Neural cell (in vitro differentiated cells): ENCODE data around the gene IFNGR2. TPM values are rescaled to one million over a fixed set of nuclear protein-coding genes. Genes with fewer than 3 reads are reported as not detected.
"Not testable (repeated sequence)": the region's sequence is repeated elsewhere in the genome, so short reads cannot be mapped to it uniquely, and the experiment has no call there.

Source experiments
- H2AFZ ChIP-seq: fragments of 200-600, 300-800 bp; sonication (generic), shearing (Covaris generic); 2 replicates; pipeline ENCODE4 v1.6.0; 2014; ENCODE audit warnings: low read depth, mild to moderate bottlenecking, antibody characterized with exemption, low read length, moderate library complexity
- H3F3A ChIP-seq: fragments of 200-600 bp; shearing (Covaris generic); 2 replicates; pipeline ENCODE4 v1.6.1; 2016; ENCODE audit warnings: mild to moderate bottlenecking, moderate library complexity, mixed read lengths, antibody characterized with exemption, low read length; ENCODE audit not compliant: insufficient read depth, poor library complexity, severe bottlenecking
- H3K27ac ChIP-seq: fragments of 200-600, 300-800 bp; sonication (generic), shearing (Covaris generic); 2 replicates; pipeline ENCODE4 v1.5.1; 2014; ENCODE audit warnings: mild to moderate bottlenecking, low read length, moderate library complexity
- H3K27me3 ChIP-seq: fragments of 300-800, 200-600 bp; sonication (generic), shearing (Covaris generic); 2 replicates; pipeline ENCODE4 v1.6.0; 2014; ENCODE audit warnings: mild to moderate bottlenecking, low read depth, low read length, moderate library complexity; ENCODE audit not compliant: insufficient read depth
- H3K36me3 ChIP-seq: fragments of 300-800, 200-600 bp; sonication (generic), shearing (Covaris generic); 2 replicates; pipeline ENCODE4 v1.5.1; 2014; ENCODE audit warnings: mild to moderate bottlenecking, antibody characterized with exemption, low read length, moderate library complexity; ENCODE audit not compliant: insufficient read depth
- H3K4me2 ChIP-seq: fragments of 300-800, 200-600 bp; sonication (generic), shearing (Covaris generic); 2 replicates; pipeline ENCODE4 v1.6.0; 2014; ENCODE audit warnings: mild to moderate bottlenecking, low read length
- H3K4me3 ChIP-seq: fragments of 300-800, 200-600 bp; sonication (generic), shearing (Covaris generic); 2 replicates; pipeline ENCODE4 v1.5.1; 2014; ENCODE audit warnings: mild to moderate bottlenecking, low read length, moderate library complexity
- H3K79me2 ChIP-seq: fragments of 200-600 bp; shearing (Covaris generic); replicated peaks from 2 replicates; pipeline ENCODE4 v1.6.0; 2014; ENCODE audit warnings: mild to moderate bottlenecking, low read length, moderate library complexity; ENCODE audit not compliant: insufficient read depth
- H3K9ac ChIP-seq: fragments of 300-800, 200-600 bp; sonication (generic), shearing (Covaris generic); 2 replicates; pipeline ENCODE4 v1.6.1; 2016; ENCODE audit warnings: mild to moderate bottlenecking, low read length, mixed read lengths
- H3K9me2 ChIP-seq: fragments of 200-600 bp; shearing (Covaris generic); 2 replicates; pipeline ENCODE4 v1.6.1; 2016; ENCODE audit warnings: mild to moderate bottlenecking, low read length, mixed read lengths; ENCODE audit not compliant: insufficient read depth
- H3K9me3 ChIP-seq: fragments of 200-600, 300-800 bp; sonication (generic), shearing (Covaris generic); 2 replicates; pipeline ENCODE4 v1.6.1; 2016; ENCODE audit warnings: mild to moderate bottlenecking, mixed run types, low read length, moderate library complexity, mixed read lengths
- H4K20me1 ChIP-seq: fragments of 200-600 bp; shearing (Covaris generic); 2 replicates; pipeline ENCODE4 v1.6.1; 2016; ENCODE audit warnings: mild to moderate bottlenecking, mixed run types; ENCODE audit not compliant: insufficient read depth
- EP300 ChIP-seq: fragments of 450-650 bp; conservative IDR thresholded peaks from 2 replicates; pipeline ENCODE4 v1.6.1; 2014; ENCODE audit warnings: antibody characterized with exemption, mild to moderate bottlenecking, moderate library complexity; ENCODE audit not compliant: poor library complexity, severe bottlenecking
- EZH2 ChIP-seq: fragments of 200-600, 300-800 bp; shearing (Covaris generic), sonication (generic); IDR thresholded peaks from 2 replicates; pipeline ENCODE4 v1.6.1; 2014; ENCODE audit warnings: antibody characterized with exemption, low read length, borderline replicate concordance, mild to moderate bottlenecking; ENCODE audit not compliant: insufficient read depth, poor library complexity, severe bottlenecking
- MXI1 ChIP-seq: fragments of 450-650 bp; conservative IDR thresholded peaks from 2 replicates; pipeline ENCODE4 v1.6.1; 2014; ENCODE audit warnings: antibody characterized with exemption, mild to moderate bottlenecking; ENCODE audit not compliant: poor library complexity, severe bottlenecking
- POLR2AphosphoS5 ChIP-seq: IDR thresholded peaks from 2 replicates; pipeline ENCODE4 v1.6.1; 2012
- RAD21 ChIP-seq: fragments of 450-650 bp; conservative IDR thresholded peaks from 2 replicates; pipeline ENCODE4 v1.6.1; 2014; ENCODE audit warnings: antibody characterized with exemption, mild to moderate bottlenecking, moderate library complexity
- REST ChIP-seq: IDR thresholded peaks from 2 replicates; pipeline ENCODE4 v1.6.1; 2012; ENCODE audit warnings: borderline replicate concordance
- SMC3 ChIP-seq: fragments of 450-650 bp; conservative IDR thresholded peaks from 2 replicates; pipeline ENCODE4 v1.6.1; 2014; ENCODE audit warnings: antibody characterized with exemption, mild to moderate bottlenecking, moderate library complexity; ENCODE audit not compliant: poor library complexity
- TAF1 ChIP-seq: IDR thresholded peaks from 2 replicates; pipeline ENCODE4 v1.6.1; 2012; ENCODE audit warnings: low read depth
- polyA plus RNA-seq: library from polyadenylated mRNA; depleted of rRNA; stranded (reverse); fragments of >200 nt; gene quantifications from 2 replicates; pipeline ENCODE4 v1.2.3, GENCODE V29; 2014
- TF ChIP-seq, protein P1 (sequence below): fragments of 450-650 bp; IDR thresholded peaks from 2 replicates; pipeline ENCODE4 v1.5.1; 2014; ENCODE audit warnings: antibody characterized with exemption, mild to moderate bottlenecking, moderate library complexity; ENCODE audit not compliant: poor library complexity, severe bottlenecking

The IFNGR2 gene
- polyA plus RNA-seq, 1 donor from 2014 or later: 57.2 TPM

DNA sequence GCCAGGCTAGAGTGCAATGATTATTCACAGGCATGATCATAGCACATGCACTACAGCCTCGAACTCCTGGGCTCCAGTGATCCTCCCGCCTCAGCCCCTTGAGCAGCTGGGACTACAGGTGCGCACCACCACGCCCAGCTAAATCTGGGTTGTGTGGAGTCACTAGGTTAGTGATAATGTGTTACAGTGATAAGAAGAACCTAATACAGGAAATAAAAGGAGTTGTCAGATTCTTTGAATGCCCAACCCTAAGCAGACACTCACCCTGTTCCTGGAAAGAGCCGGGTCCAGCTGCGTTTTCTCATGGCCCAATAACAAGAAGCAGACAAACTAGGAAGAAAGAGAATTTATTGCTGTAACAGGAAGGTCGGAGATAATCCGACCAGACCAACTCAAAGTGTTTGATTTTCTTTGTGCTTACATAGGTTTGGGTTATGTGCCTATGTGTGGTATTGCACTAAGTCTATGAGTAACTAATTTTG is 8.8 kb downstream of the IFNGR2 start:
- Histone ChIP-seq H2AFZ (no peak overlapping the region), H4K20me1 (no peaks in the 10 kb centered on the region), H3K27me3 (no peaks in the 10 kb centered on the region), H3K27ac (no peak overlapping the region), H3K9ac (no peak overlapping the region), H3K4me2 (no peak overlapping the region), H3K9me3 (no peaks in the 10 kb centered on the region), H3K79me2 (no peaks in the 10 kb centered on the region), H3K36me3 (no peaks in the 10 kb centered on the region), H3K4me3 (no peak overlapping the region), H3K9me2 (no peaks in the 10 kb centered on the region), H3F3A (no peaks in the 10 kb centered on the region)
- TF ChIP-seq, protein P1, sequence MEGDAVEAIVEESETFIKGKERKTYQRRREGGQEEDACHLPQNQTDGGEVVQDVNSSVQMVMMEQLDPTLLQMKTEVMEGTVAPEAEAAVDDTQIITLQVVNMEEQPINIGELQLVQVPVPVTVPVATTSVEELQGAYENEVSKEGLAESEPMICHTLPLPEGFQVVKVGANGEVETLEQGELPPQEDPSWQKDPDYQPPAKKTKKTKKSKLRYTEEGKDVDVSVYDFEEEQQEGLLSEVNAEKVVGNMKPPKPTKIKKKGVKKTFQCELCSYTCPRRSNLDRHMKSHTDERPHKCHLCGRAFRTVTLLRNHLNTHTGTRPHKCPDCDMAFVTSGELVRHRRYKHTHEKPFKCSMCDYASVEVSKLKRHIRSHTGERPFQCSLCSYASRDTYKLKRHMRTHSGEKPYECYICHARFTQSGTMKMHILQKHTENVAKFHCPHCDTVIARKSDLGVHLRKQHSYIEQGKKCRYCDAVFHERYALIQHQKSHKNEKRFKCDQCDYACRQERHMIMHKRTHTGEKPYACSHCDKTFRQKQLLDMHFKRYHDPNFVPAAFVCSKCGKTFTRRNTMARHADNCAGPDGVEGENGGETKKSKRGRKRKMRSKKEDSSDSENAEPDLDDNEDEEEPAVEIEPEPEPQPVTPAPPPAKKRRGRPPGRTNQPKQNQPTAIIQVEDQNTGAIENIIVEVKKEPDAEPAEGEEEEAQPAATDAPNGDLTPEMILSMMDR: no peak
- TF ChIP-seq RAD21: no peak
- TF ChIP-seq MXI1: no peak
- no peak for TF ChIP-seq SMC3
- no peak for TF ChIP-seq EP300
- no peak for TF ChIP-seq POLR2AphosphoS5

- not testable (repeated sequence) for H3K9me3 ChIP-seq, H3K36me3 ChIP-seq, H3K27me3 ChIP-seq, H3K9ac ChIP-seq, H4K20me1 ChIP-seq, H2AFZ ChIP-seq, H3K4me2 ChIP-seq, H3K27ac ChIP-seq, H3K9me2 ChIP-seq, H3K79me2 ChIP-seq, H3F3A ChIP-seq, H3K4me3 ChIP-seq
Observed at GRCh38 chr21:33412439-33412831, 9.2 kb downstream of the IFNGR2 start.

DNA sequence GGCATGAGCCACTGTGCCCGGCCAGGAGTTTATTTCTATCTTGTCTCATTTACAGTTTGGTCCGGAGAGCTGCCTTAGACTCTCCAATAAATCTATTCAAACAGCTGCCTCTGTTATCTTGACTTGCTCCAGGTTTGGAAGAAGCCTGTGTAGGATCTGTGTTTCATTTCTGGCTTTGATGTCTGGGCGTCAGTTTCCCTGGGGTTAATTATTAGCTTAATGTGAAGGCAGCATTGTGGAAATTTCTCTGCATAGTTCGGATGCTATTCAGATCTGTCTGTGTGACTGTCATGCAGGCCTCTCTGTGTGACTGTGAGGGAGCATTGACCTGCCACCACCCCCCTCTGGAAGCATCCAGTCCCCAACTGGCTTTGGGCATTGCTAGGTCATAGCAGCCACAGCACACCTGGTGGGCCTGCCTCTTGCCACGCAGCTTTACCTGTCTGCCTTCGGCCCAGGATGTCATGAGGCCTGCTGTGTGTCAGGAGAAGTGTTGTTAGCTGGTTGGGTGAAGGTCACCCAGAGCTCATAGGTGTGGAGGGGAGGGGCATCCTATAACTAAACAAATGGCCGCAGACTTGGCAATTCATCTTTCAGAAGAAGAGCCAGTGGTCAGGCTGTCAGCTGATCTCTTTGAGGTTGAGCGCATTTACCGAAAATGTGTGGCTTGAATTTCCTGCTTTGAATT is 9.8 kb downstream of the IFNGR2 start:
- no peak overlapping the region for H3K27ac ChIP-seq
- no peak overlapping the region for H3K9ac ChIP-seq
- H3K36me3 ChIP-seq: no peaks in the 10 kb centered on the region
- no peak overlapping the region for H3K4me3 ChIP-seq
- H4K20me1 ChIP-seq: no peaks in the 10 kb centered on the region
- H3K27me3 ChIP-seq: no peaks in the 10 kb centered on the region
- H3K79me2 ChIP-seq: no peaks in the 10 kb centered on the region
- H3K4me2 ChIP-seq: no peak overlapping the region
- H2AFZ ChIP-seq: no peak overlapping the region
- no peak for TF ChIP-seq TAF1
- TF ChIP-seq EZH2: no peak
- TF ChIP-seq, protein P1: no peak
- no peak for TF ChIP-seq SMC3
- TF ChIP-seq REST: no peak
- TF ChIP-seq MXI1: no peak
- no peak for TF ChIP-seq POLR2AphosphoS5
- no peak for TF ChIP-seq EP300
- no peak for TF ChIP-seq RAD21
- no peaks in the 10 kb centered on the region for H3K9me2 ChIP-seq
- H3F3A ChIP-seq: no peaks in the 10 kb centered on the region
- no peaks in the 10 kb centered on the region for H3K9me3 ChIP-seq
